ENCODE measurements around the gene ADORA2B.

- TF ChIP-seq CTCF (IDR thresholded peaks at IDR 0.05; ENCODE audit: insufficient read depth, low read length, poor library complexity, severe bottlenecking) (no peak), EZH2phosphoT487 (conservative IDR thresholded peaks at IDR 0.05; ENCODE audit: low read length) (no peak)
Measured at GRCh38 chr17:15928286-15928785, 16.6 kb upstream of the ADORA2B start.

All from SU-DHL-6 (cell line).